NCI-H1436 (cell line): ENCODE measurements around the gene ZDHHC11.
"Not testable (repeated sequence)": the region's sequence is repeated elsewhere in the genome, so short reads cannot be mapped to it uniquely, and the experiment has no call there.

Experiments
- DNase-seq: peaks from one replicate; lab custom pipeline; 2025; lab: John Stamatoyannopoulos, UW

The ZDHHC11 gene

GRCh38 chr5:811384-811783, 39.4 kb downstream of the ZDHHC11 start:
- DNase-seq, result not testable (repeated sequence)

- DNase-seq, result not testable (repeated sequence)
Observed at GRCh38 chr5:807719-808514, 42.9 kb downstream of the ZDHHC11 start.

GRCh38 chr5:801472-801871, 49.3 kb downstream of the ZDHHC11 start:
- no peak for DNase-seq

GRCh38 chr5:801055-801454, 49.7 kb downstream of the ZDHHC11 start:
- DNase-seq, result not testable (repeated sequence)

- DNase-seq, result not testable (repeated sequence)
Observed at GRCh38 chr5:798505-799138, 52.2 kb downstream of the ZDHHC11 start.

GRCh38 chr5:797986-798385, 52.8 kb downstream of the ZDHHC11 start:
- not testable (repeated sequence) for DNase-seq

GRCh38 chr5:795873-796272, 54.9 kb downstream of the ZDHHC11 start:
- DNase-seq, result not testable (repeated sequence)

GRCh38 chr5:794948-795347, 55.8 kb downstream of the ZDHHC11 start:
- not testable (repeated sequence) for DNase-seq

- DNase-seq, result not testable (repeated sequence)
Observed at GRCh38 chr5:788703-789102, 62.1 kb downstream of the ZDHHC11 start.

GRCh38 chr5:787857-788233, 62.9 kb downstream of the ZDHHC11 start:
- not testable (repeated sequence) for DNase-seq

- DNase-seq, result not testable (repeated sequence)
Observed at GRCh38 chr5:787224-787856, 63.4 kb downstream of the ZDHHC11 start.

- DNase-seq, result not testable (repeated sequence)
Observed at GRCh38 chr5:785181-785705, 65.5 kb downstream of the ZDHHC11 start.

- peak; percentile 81 for DNase-seq
Observed at GRCh38 chr5:784428-785177, 66.2 kb downstream of the ZDHHC11 start, which contains the start of gene ZDHHC11B. TSS of gene ZDHHC11B (minus strand) at chr5:784729. CDS start at chr5:766919, 17,810 bp downstream.

GRCh38 chr5:783881-784427, 66.8 kb downstream of the ZDHHC11 start:
- DNase-seq, result not testable (repeated sequence)

GRCh38 chr5:783049-783802, 67.6 kb downstream of the ZDHHC11 start:
- not testable (repeated sequence) for DNase-seq

GRCh38 chr5:782356-782755, 68.4 kb downstream of the ZDHHC11 start:
- DNase-seq, result not testable (repeated sequence)

- not testable (repeated sequence) for DNase-seq
Observed at GRCh38 chr5:780571-780970, 70.2 kb downstream of the ZDHHC11 start.

- DNase-seq, result not testable (repeated sequence)
Observed at GRCh38 chr5:778967-779366, 71.8 kb downstream of the ZDHHC11 start.

GRCh38 chr5:778421-778820, 72.4 kb downstream of the ZDHHC11 start:
- DNase-seq, result not testable (repeated sequence)

- DNase-seq, result no peak
Observed at GRCh38 chr5:777756-778161, 73.0 kb downstream of the ZDHHC11 start.
